Measurements from ENCODE around the gene AARSD1.
A peak's percentile ranks its signal among the peaks of the same experiment; 100 is the strongest.
"Not testable (repeated sequence)": the region's sequence is repeated elsewhere in the genome, so short reads cannot be mapped to it uniquely, and the experiment has no call there.

The AARSD1 gene

DNA sequence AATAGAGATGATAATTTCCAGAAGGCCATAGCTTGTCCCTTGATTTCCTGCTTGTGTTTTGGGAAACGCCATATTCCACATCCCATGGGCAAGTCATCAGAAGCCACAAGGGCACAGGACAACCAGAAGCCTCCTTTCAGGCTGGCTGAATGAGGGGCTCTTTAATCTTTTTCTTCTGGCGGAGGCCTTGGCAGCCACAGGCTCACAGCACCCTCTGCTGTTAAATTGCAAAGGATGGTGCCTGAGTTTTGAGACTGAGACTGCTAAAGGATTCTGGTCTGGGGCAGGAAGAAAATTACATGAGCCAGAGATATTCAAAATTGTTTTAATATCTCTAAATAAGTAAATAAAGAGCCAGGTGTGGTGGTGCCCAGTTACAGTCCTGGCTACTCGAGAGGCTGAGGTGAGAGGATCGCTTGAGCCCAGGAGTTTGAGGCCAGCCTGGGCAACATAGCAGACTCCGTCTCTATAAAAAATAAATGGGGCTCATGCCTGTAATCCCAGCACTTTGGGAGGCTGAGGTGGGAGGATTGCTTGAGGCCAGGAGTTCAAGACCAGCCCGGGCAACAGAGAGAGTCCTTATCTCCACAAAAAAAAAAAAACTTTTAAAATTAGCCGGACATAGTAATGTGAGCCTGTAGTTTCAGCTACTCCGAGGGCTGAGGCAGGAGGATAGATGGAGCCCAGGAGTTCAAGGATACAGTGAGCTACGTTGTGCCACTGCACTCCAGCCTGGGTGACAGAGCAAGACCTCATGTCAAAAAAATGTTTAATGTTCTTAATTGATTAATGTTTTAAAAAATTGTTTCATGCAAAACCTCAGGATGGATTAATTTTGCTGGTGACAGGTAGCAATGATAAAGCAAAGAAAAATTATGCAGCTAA, 26.3 kb downstream of the AARSD1 start:
- CTCF ChIA-PET = interaction anchor here (0.7 to 10.6 kb wide), 27 partner anchors 8 to 360 kb away, joined by 3 to 241 read pairs (median 4); partner anchors contain the start of genes AOC2 and BECN1
- peak; percentile 5 for DNase-seq (ENCODE audit: low read depth, low spot score)
- POLR2A ChIA-PET = no interaction called here
- H3K4me3 ChIP-seq (ENCODE audit: low read depth, low read length) = no peak overlapping the region
- TF ChIP-seq, protein P1, sequence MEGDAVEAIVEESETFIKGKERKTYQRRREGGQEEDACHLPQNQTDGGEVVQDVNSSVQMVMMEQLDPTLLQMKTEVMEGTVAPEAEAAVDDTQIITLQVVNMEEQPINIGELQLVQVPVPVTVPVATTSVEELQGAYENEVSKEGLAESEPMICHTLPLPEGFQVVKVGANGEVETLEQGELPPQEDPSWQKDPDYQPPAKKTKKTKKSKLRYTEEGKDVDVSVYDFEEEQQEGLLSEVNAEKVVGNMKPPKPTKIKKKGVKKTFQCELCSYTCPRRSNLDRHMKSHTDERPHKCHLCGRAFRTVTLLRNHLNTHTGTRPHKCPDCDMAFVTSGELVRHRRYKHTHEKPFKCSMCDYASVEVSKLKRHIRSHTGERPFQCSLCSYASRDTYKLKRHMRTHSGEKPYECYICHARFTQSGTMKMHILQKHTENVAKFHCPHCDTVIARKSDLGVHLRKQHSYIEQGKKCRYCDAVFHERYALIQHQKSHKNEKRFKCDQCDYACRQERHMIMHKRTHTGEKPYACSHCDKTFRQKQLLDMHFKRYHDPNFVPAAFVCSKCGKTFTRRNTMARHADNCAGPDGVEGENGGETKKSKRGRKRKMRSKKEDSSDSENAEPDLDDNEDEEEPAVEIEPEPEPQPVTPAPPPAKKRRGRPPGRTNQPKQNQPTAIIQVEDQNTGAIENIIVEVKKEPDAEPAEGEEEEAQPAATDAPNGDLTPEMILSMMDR (IDR thresholded peaks at IDR 0.05; ENCODE audit: insufficient read depth, low read length, missing control alignments) = peak; percentile 71

DNA sequence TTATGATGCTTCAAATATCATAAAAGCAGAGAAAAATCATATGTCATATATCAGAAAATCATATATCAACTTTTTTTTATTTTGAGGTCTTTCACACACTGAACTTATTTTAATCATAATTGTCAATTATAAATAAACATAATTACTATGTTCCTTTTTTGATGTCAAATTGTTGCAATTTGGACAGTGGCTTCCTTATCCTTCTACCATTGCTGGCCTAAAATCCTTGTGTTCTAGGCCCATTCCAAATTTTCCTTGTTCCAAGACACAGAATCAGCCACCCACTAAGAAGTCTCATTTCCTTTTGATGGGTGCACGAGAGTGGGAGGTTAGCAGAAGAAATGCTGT, 34.8 kb downstream of the AARSD1 start:
- CTCF ChIA-PET = interaction anchor here (0.7 to 5.6 kb wide), 19 partner anchors 9 to 351 kb away, joined by 3 to 84 read pairs (median 6); partner anchors contain the start of genes AOC2 and BECN1
- TF ChIP-seq, protein P1 (IDR thresholded peaks at IDR 0.05; ENCODE audit: insufficient read depth, low read length, missing control alignments) = no peak
- POLR2A ChIA-PET = interaction anchor here (0.6 to 1.2 kb wide), 2 partner anchors 87 to 756 kb away, joined by 4 to 5 read pairs; no protein-coding TSS in a partner anchor

DNA sequence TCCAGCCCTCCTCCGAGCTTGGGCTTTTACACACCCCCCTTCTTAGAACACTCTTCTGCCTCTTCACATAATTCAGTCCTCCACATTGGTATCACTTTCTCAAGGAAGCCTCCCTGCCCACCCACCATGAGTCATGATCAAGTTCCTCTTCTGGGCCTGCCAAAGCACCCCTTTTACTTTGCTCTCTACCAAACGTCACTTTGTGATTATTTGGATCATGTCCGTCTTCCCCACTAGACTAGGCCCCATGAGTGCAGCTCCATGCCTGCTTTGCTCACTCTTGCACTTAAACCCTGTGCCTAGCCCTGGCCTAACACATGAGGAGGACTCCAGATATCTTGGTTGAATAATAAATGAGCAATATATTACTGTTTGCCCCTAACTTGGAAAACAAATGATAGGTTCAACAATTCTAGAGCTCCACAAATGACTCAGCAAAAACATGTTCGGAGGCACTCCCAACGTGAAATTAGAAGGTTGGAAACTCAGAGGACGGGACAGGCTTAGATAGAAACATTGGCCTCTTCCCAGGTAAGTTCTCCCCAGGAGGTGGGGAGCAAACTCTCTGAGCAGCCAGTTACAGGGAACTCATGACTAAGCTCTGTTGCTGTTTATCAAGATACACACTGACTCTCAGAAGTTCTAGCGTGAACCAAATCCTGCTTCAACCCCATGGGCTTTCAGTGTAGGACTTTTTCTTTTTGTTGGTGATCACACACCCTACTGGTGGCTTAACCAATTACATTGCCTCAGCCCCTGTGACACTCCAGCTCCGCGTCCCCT, 35.3 kb downstream of the AARSD1 start:
- no peak overlapping the region for H3K4me3 ChIP-seq (ENCODE audit: low read depth, low read length)
- peak; percentile 28 for DNase-seq (ENCODE audit: low read depth, low spot score)
- POLR2A ChIA-PET = interaction anchor here (0.6 to 1.2 kb wide), 2 partner anchors 86 to 756 kb away, joined by 4 to 5 read pairs; no protein-coding TSS in a partner anchor
- TF ChIP-seq, protein P1 (IDR thresholded peaks at IDR 0.05; ENCODE audit: insufficient read depth, low read length, missing control alignments) = peak; percentile 41
- CTCF ChIA-PET = interaction anchor here (0.7 to 5.6 kb wide), 25 partner anchors 8 to 350 kb away, joined by 3 to 84 read pairs (median 4); partner anchors contain the start of genes AOC2, BECN1 and RPL27

More for the DNA sequence above, 34.8 kb downstream of the AARSD1 start:
- DNase-seq (ENCODE audit: low read depth, low spot score) = no peak
- no peak overlapping the region for H3K4me3 ChIP-seq (ENCODE audit: low read depth, low read length)

DNA sequence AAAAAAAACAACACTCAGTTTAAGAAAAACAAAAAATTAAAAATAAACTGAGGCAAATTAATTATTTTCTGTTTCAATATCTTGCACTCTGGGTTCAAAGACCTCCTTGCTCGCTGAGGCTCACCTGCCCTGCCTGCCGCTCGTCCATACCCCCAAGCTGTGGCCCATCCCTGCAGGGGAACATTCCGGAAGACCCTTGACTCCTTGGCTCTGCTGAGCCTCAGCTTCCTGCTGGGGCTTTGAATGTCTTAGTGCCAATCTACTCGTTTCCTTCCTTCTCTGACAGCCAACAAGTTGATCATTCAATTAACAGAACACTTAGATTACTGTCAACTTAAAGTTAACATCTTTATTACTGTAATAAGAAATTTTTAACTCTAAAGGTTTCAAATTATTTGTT, 39.4 kb downstream of the AARSD1 start:
- no peak for DNase-seq (ENCODE audit: low read depth, low spot score)
- CTCF ChIA-PET = interaction anchor here (0.8 kb wide), 1 partner anchor 14 kb away, joined by 3 read pairs; no protein-coding TSS in a partner anchor
- TF ChIP-seq, protein P1 (IDR thresholded peaks at IDR 0.05; ENCODE audit: insufficient read depth, low read length, missing control alignments) = no peak
- POLR2A ChIA-PET = no interaction called here
- H3K4me3 ChIP-seq (ENCODE audit: low read depth, low read length) = no peak overlapping the region

DNA sequence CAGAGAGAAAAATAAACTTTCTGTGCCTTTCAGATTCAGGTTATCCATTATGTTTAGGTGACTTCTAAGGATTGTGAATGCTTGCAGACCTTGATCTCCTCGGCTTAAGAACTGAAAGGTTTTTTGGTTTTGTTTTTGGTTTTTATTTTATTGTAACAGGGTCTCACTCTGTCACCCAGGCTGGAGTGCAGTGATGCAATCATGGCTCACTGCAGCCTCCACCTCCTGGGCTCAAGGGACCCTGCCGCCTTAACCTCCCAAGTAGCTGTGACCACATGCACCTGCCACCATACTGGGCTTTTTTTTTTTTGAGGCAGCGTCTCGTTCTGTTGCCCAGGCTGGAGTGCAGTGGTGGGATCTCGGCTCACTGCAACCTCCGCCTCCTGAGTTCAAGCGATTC, 40.8 kb downstream of the AARSD1 start:
- POLR2A ChIA-PET; DNase-seq (ENCODE audit: low read depth, low spot score); H3K4me3 ChIP-seq (ENCODE audit: low read depth, low read length): not testable (repeated sequence)
- CTCF ChIA-PET = interaction anchor here (0.8 to 1.7 kb wide), 2 partner anchors 33 to 99 kb away, joined by 3 to 4 read pairs; partner anchors contain the start of gene BECN1

DNA sequence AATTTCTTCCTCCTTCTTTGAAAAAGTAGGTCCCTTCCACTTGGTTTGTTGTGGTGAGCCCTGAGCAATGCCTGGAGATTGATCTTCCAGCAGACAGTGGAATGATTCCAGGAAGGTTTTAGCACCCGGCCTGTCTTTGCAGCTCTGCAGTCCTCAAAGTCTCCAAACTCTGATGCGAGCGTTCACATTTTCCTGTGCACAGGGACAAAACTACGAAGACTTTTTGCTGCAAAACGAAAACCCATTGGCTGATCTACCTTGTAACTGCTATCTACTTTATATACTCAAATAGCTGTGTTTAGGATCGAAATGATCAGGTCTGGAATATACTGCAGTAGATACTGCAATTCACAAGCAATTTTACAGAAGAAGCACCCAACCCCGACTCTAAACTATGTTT, 42.0 kb downstream of the AARSD1 start:
- TF ChIP-seq, protein P1 (IDR thresholded peaks at IDR 0.05; ENCODE audit: insufficient read depth, low read length, missing control alignments) = no peak
- H3K4me3 ChIP-seq (ENCODE audit: low read depth, low read length) = no peak overlapping the region
- CTCF ChIA-PET = interaction anchor here (1.2 to 1.7 kb wide), 2 partner anchors 80 to 98 kb away, joined by 3 to 4 read pairs; partner anchors contain the start of gene BECN1
- POLR2A ChIA-PET = no interaction called here
- no peak for DNase-seq (ENCODE audit: low read depth, low spot score)
